NCI-H146 treated with DMSO at 0.1 percent for 48 hours (cell line): ENCODE results near the gene ACOT13.
"Not testable (repeated sequence)": the region's sequence is repeated elsewhere in the genome, so short reads cannot be mapped to it uniquely, and the experiment has no call there.

ENCODE experiments used
- DNase-seq: peaks from one replicate; lab custom pipeline; 2025; ENCODE audit not compliant: unreplicated experiment; lab: John Stamatoyannopoulos, UW

The ACOT13 gene

DNA sequence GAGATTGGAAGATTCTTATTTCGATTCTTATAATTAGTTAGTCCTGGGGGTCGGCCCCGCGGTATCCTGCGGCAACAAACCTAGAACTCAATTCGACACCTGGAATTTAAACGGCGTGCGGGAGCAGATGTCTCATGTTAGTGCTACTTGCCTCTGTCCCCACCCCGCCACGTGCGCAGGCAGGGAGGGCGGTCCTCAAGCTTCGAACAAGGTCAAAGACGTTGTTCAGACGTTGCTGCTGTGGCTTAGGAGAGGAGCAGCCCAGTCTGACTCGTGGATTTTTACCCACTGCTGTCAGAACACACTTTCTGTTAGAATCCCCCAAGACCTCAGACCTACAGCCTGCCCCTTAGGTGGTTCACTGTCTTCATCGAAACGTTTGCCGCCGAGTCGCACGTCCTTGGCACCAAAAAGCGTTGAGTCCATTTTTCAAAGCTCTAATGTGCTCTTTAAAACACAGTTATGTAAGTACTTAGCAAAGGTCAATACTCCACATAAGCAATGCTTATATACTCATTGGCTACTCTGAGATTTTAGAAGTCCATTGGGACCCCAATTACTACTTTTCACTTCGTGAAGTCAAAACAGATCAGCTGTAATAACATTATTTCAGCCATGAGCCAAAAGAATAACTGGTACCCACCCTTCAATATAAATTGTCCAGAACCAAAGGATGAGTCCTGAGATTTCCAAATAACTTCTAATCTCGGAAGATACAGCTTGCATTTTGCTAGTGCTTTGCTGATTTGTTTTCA is 54.8 kb downstream of the ACOT13 start:
- DNase-seq = no peak

DNA sequence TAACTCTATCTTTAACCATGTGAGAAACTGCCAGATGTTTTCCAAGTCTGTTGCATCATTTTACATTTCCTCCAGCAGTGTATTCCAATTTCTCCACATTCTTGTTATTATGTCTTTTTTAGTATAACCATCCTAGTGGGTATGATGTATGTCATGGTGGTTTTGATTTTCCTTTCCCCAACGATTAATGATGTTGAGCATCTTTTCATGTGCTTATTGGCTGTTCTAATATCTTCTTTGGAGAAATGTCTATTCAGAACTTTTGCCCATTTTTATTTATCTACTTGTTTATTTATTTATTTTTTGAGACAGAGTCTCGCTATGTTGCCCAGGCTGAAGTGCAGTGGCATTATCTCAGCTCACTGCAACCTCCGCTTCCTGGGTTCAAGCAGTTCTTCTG is 56.4 kb downstream of the ACOT13 start:
- DNase-seq = no peak

DNA sequence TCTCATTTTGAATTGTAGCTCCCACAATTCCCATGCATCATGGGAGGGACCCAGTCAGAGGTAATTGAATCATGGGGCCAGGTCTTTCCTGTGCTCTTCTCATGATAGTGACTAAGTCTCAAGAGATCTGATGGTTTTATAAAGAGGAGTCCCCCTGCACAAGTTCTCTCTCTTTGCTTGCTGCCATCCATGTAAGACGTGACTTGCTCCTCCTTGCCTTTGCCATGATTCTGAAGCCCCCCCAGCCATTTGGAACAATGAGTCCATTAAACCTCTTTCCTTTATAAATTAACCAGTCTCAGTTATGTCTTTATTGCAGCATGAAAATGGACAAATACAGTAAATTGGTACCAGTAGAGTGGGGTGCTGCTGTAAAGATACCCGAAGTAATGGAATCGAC is 63.8 kb downstream of the ACOT13 start:
- DNase-seq = not testable (repeated sequence)

DNA sequence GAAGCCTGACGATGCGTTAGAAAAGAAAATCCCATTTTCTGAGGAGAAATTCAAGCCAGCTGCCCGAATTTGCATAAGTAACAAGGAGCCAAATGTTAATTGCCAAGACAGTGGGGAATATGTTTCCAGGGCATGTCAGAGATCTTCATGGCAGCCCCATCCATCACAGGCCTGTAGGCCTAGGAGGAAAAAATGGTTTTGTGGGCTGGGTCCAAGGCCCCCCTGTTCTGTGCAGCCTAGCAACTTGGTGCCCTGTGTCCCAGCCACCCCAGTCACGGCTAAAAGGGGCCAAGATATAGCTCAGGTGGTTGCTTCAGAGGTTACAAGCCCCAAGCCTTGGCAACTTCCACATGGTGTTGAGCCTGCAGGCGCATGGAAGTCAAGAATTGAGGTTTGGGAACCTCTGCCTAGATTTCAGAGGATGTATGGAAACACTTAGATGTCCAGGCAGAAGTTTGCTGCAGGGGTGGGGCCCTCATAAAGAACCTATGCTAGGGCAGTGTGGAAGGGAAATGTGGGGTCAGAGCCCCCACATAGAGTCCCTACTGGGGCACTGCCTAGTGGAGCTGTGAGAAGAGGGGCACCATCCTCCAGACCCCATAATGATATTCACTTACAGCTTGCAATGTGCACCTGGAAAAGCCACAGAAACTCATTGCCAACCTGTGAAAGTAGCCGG is 64.7 kb downstream of the ACOT13 start:
- DNase-seq = not testable (repeated sequence)

DNA sequence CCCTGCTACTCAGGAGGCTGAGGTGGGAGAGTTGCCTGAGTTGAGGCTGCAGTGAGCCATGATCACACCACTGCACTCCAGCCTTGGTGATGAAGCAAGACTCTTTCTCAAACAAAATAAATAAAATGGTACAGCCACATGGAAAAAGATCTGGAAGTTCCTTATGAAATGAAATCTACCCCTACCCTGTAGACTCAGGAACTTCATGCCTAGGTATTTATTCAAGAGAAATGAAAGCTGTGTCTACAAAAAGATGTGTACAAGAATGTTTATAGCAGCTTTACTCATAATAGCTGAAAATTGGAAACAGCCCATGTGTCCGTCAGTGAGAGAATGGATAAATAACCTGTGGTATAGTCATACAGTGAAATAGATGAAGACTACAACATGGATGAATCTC is 67.3 kb downstream of the ACOT13 start:
- no peak for DNase-seq

DNA sequence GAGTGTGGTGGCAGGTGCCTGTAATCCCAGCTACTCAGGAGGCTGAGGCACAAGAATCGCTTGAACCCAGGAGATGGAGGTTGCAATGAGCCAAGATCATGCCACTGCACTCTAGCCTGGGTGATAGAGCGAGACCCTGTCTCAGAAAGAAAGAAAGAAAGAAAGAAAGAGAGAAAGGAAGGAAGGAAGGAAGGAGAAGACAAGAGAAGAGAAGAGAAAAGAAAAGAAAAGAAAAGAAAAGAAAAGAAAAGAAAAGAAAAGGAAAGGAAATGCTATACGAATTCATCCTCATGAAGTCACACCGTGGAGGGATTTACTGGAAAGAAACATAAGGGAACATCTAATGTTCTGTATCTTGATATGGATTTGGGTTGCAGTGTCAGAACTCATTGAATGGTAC is 67.8 kb downstream of the ACOT13 start:
- not testable (repeated sequence) for DNase-seq

DNA sequence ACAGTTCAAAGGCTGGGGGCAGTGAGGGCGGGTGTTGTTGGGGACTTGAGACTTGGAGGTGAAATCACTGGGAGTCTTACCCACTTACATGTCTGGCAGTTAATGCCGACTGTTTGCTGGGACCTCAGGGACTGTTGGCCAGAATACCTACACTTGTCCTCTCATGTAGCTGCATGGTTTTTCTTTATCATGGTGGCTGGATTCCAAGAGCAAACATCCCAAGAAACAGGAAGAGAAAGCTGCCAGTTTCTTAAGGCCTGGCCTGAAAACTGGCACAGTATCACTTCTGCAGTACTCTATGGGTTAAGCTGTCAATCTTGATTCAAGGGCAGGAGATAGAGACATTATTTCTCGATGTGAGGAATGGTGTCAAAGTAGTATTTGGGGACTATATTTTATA is 71.9 kb downstream of the ACOT13 start:
- no peak for DNase-seq

DNA sequence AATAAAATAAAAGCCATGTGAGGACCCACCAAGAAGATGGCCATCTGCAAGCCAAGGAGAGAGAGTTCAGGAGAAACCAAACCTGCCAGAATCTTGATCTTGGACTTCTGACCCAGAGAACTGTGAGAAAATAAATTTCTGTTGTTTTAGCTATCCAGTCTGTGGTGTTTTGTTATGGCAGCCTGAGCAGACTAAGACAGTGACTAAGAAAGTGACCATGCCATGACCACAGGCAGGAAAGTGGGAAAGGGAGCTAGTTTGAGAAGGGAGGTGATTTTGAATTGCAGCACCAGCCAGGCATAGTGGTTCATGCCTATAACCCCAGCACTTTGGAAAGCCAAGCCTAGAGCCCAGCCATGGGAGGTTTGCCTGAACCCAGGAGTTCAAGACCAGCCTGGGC is 74.0 kb downstream of the ACOT13 start:
- no peak for DNase-seq

DNA sequence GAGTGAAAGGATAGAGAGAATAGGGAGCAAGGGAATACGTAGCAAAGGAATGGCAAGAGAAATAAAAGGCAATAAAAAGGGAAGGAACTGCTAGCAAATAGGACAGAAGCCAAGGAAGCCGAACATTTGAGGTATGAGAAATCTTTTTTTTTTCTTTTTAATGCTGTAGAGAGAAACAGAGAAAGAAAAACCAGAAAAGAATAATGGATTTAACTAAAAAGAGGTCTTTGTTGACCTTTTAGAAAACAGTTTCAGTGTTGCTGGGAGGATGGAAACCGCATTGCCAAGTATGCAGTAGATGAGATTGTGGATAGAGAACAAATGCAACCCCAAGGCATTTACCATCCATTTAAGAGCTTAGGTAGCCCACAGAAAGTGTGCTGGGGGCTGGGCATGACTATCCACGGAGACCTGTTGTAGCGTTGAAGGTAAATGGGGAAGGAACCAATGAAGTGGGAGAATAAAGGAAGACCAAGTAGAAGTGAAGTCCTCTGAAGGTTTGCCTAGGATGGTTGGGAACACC is 75.4 kb downstream of the ACOT13 start:
- no peak for DNase-seq

DNA sequence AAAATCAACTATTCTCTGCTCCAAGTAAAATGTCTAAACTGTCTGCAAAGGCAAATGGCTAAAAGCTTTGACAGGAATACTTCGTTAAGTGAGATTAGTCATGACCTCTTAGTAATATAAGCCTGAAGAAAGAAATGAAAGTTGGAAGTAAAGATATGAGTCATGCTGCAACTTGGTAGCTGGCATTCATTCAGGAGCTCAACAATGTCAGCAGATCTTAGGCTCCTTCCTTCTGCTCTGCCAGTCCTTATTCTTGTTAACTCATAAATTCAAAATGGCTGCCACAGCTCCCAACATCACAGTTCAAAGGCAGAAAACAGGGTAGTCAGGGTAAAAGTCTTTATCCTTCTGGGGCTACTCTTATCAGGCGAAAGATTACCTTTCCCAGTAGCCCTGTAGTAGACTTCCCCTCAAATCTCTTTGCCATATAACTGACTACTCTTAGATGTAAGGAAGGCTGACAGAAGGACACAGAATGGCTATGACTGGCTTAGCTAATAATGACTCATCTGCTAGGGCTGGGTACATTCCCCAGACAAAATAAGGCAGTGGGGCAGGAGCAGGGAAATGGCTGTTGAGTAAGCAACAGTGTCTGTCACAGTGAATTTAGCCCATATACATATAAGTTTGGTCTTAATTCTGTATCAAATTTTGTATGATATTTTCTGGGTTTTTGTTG is 76.5 kb downstream of the ACOT13 start:
- no peak for DNase-seq

DNA sequence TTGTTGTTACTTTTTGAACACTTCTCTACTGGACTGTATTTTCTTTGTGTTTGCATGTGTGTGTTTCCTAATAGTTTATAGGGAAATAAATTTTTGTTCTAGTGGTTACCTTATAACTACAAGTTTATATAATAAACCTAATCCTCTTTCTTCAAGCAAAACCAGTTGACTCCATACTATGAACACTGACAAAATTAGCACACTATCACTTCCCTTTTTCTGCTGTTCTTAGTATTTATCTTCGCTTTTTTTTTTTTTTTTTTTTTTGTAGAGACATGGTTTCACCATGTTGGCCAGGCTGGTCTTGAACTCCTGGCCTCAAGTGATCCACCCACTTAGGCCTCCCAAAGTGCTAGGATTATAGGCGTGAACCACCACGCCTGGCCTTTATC is 77.1 kb downstream of the ACOT13 start:
- no peak for DNase-seq

DNA sequence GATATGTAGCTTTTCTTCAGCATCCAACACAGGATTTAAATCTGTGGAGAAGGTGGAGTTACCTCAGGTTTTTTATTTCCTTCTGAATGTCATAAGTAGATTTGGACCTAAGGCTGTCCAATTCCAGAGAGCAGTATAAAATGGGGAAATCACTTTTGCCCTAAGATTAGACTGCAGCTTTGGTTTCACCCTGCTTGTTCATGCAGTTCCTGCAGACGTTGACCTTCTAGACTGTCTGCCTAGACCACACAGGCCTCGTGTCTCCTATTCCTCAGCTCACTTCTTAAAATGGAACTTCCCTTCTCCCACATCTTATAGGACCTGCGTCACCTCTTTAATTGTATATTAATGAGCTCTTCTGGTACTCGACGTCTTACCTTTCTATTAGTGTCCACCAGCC is 78.0 kb downstream of the ACOT13 start:
- no peak for DNase-seq

DNA sequence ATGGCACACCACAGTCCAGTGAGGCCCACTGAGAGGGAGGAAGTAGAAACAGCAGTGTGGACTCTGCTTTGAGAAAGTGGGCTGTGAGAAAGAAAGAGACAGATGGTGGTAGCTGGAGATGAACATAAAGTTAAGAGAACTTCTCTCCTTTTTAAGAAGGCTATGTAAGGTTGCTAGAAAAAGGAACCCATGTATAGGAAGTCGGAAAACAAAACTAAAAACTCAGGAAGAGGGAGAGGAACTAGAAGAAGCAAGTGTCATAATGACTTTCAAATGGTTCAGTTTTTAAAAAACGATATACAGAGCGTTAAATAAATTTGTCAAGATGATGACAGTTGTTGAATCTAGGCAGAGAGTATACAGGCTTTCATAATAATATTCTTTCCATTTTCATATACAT is 82.4 kb downstream of the ACOT13 start:
- DNase-seq = no peak

DNA sequence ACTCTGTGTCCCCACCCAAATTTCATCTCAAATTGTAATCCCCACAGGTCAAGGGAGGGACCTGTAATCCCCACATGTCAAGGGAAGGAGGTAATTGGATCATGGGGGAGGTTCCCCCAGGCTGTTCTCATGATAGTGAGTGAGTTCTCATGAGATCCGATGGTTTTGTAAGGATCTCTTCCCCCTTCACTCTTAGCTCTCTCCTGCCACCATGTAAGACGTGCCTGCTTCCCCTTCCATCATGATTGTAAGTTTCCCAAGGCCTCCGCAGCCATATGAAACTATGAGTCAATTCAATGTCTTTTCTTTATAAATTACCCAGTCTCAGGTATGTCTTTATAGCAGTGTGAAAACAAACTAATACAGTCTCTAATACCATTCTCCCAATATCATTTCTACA is 84.0 kb downstream of the ACOT13 start:
- DNase-seq = not testable (repeated sequence)

DNA sequence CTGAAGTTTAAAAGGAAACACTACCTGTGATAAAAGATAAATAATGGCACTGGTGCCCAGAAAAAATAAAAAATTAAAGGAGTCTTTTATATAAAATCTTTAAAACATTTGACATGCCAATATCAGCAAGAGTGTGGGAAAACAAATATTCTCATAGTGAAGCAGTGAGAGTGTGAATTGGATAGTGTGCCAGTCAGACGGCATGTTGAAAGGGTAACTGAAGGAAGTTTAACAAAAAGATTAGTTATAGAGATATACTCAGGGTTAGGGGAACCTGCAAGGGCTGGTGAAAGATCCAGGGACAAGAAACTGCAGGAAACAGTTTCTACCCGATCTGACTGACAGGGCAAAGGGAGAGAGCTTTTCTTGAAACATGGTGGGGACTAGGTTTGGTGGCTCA is 85.6 kb downstream of the ACOT13 start:
- DNase-seq = no peak

DNA sequence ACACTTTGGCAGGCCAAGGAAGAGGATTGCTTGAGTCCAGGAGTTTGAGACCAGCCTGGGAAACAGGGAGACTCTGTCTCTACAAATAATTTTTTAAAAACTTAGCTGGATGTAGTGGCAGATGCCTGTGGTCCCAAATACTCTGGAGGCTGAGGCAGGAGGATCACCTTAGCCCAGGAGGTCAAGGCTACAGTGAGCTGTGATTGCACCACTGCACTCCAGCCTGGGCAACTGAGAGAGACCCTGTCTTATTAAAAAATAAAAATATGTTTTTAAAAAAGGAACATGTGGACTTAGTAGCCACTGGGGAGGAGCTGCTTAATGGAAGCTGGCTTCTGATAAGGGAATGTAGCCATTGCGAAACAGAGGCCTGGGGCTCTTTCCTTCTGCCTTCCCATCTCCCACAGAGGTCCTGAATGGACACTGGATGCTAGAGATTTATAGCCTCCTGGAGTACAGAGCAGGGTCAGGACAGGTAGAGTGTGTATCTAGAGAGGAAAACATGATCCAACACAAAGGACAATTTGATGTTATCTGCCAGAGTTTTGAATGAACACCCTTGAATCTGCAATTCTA is 86.1 kb downstream of the ACOT13 start:
- DNase-seq = no peak

DNA sequence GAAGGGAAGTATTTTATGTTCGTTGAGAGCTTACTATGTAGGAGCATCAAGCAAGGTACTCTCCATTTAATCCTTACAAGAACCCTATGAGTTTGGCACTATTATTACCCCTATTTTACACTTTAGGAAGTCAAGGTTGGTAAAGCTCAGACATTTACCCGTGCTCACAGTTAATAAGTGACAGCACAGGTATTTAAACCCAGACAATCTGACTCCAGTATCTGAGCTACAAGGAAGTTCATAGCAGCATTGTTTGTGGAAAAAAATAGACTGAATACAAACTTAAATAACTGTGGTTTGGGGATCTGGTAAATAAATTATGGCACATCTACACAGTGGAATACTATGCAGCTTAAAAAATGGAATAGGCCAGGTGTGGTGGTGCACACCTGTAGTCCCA is 86.7 kb downstream of the ACOT13 start:
- no peak for DNase-seq

DNA sequence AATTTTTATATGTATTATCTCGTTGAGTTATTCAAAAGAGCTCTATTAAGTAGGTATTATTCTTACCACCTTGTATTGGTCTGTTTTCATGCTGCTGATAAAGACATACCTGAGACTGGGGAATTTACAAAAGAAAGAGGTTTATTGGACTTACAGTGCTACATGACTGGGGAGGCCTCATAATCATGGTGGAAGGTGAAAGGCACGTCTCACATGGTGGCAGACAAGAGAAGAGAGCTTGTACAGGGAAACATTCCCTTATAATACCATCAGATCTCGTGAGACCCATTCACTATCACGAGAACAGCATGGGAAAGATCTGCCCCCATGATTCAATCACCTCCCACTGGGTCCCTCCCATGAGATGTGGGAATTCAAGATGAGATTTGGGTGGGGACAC is 87.5 kb downstream of the ACOT13 start:
- DNase-seq = not testable (repeated sequence)
